Measurements from ENCODE around the gene GPM6B.

GPM6B gene

GRCh38 chrX:13821738-13822137 lies 4.8 kb upstream of the GPM6B start:
- DNase-seq: no peak

GRCh38 chrX:13816176-13816575 lies 717 bp downstream of the GPM6B start:
- no peak for DNase-seq

- no peak for DNase-seq
These were observed 1.2 kb downstream of the GPM6B start for GRCh38 chrX:13815664-13816063.

GRCh38 chrX:13808865-13809264 lies 8.0 kb downstream of the GPM6B start:
- no peak for DNase-seq

- no peak for DNase-seq
These were observed 8.6 kb downstream of the GPM6B start for GRCh38 chrX:13808293-13808692.

- no peak for DNase-seq
These were observed 11.7 kb downstream of the GPM6B start for GRCh38 chrX:13805241-13805640.

- DNase-seq: no peak
These were observed 13.8 kb downstream of the GPM6B start for GRCh38 chrX:13803116-13803515.

- no peak for DNase-seq
These were observed 18.7 kb downstream of the GPM6B start for GRCh38 chrX:13798184-13798583.

GRCh38 chrX:13797512-13797911 lies 19.4 kb downstream of the GPM6B start:
- DNase-seq: no peak

GRCh38 chrX:13794417-13794816 lies 22.5 kb downstream of the GPM6B start:
- no peak for DNase-seq

GRCh38 chrX:13793897-13794296 lies 23.0 kb downstream of the GPM6B start:
- DNase-seq: no peak

- no peak for DNase-seq
These were observed 25.3 kb downstream of the GPM6B start for GRCh38 chrX:13791559-13791958.

GRCh38 chrX:13791145-13791544 lies 25.7 kb downstream of the GPM6B start:
- no peak for DNase-seq

- no peak for DNase-seq
These were observed 26.4 kb downstream of the GPM6B start for GRCh38 chrX:13790206-13791131.

GRCh38 chrX:13786048-13786447 lies 30.8 kb downstream of the GPM6B start:
- DNase-seq: no peak

GRCh38 chrX:13780868-13781427 lies 35.9 kb downstream of the GPM6B start:
- no peak for DNase-seq

- DNase-seq: no peak
These were observed 38.0 kb downstream of the GPM6B start for GRCh38 chrX:13778916-13779315.

GRCh38 chrX:13776387-13776786 lies 40.5 kb downstream of the GPM6B start:
- no peak for DNase-seq

- no peak for DNase-seq
These were observed 41.1 kb downstream of the GPM6B start for GRCh38 chrX:13775837-13776236.

- no peak for DNase-seq
These were observed 42.2 kb downstream of the GPM6B start for GRCh38 chrX:13774696-13775095.

- no peak for DNase-seq
These were observed 46.8 kb downstream of the GPM6B start for GRCh38 chrX:13770013-13770535.

- DNase-seq: no peak
These were observed 48.0 kb downstream of the GPM6B start for GRCh38 chrX:13768939-13769338.

GRCh38 chrX:13764765-13765164 lies 52.1 kb downstream of the GPM6B start:
- DNase-seq: no peak

- DNase-seq: no peak
These were observed 52.6 kb downstream of the GPM6B start for GRCh38 chrX:13764281-13764680.

Measured in KG1 (cell line).